Brain microvascular endothelial cell (primary cell): ENCODE data around the gene TRABD2B.

Source experiments
- DNase-seq: peaks from one replicate; pipeline ENCODE4 v3.0.0-alpha.2; 2020
- H3K27ac ChIP-seq: fragments of 250-450 bp; sonication (Bioruptor Pico); 2 replicates; pipeline ENCODE4 v1.5.1; 2020; ENCODE audit warnings: mild to moderate bottlenecking, moderate library complexity
- H3K27me3 ChIP-seq: fragments of 250-450 bp; sonication (Bioruptor Pico); replicated peaks from 2 replicates; pipeline ENCODE4 v1.5.1; 2020; ENCODE audit warnings: mild to moderate bottlenecking
- H3K36me3 ChIP-seq: fragments of 250-450 bp; sonication (Bioruptor Pico); replicated peaks from 2 replicates; pipeline ENCODE4 v1.5.1; 2020; ENCODE audit warnings: mild to moderate bottlenecking
- H3K4me3 ChIP-seq: 2 replicates; pipeline ENCODE4 v1.5.1; 2011; ENCODE audit warnings: low read depth, mild to moderate bottlenecking, control low read depth, low read length, moderate library complexity
- in situ Hi-C: cut with HindIII; loops from 2 replicates; pipeline ENCODE4 v1.10.0; 2017; ENCODE audit warnings: low sequenced_read_pairs, low pct_ligation_motif_present
- TF ChIP-seq, protein P1 (sequence below): IDR thresholded peaks from 2 replicates; pipeline ENCODE4 v1.5.1; 2011; ENCODE audit warnings: low read depth, mild to moderate bottlenecking, moderate library complexity, low read length, control low read depth, inconsistent platforms; ENCODE audit errors: missing control alignments

The TRABD2B gene

DNA sequence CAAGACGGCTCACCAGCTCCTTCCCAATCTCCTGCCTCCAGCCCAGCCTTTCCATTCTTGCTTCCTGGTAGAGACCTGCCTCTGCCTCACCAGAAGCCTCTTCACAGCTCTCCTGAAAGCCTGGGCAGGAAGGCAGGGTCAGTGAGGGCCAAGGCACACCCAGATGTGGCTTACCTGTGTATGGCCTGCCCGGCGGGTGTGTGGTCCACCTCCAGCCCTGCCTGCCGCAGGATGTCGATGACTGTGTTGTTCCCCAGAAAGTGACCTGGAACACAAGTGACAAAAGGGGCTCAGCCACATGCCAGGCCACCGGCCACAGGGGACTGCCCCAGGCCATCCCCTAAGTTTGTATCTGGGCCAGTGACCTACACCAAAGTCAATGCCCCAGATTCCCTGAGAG is 218.9 kb downstream of the TRABD2B start:
- TF ChIP-seq, protein P1, sequence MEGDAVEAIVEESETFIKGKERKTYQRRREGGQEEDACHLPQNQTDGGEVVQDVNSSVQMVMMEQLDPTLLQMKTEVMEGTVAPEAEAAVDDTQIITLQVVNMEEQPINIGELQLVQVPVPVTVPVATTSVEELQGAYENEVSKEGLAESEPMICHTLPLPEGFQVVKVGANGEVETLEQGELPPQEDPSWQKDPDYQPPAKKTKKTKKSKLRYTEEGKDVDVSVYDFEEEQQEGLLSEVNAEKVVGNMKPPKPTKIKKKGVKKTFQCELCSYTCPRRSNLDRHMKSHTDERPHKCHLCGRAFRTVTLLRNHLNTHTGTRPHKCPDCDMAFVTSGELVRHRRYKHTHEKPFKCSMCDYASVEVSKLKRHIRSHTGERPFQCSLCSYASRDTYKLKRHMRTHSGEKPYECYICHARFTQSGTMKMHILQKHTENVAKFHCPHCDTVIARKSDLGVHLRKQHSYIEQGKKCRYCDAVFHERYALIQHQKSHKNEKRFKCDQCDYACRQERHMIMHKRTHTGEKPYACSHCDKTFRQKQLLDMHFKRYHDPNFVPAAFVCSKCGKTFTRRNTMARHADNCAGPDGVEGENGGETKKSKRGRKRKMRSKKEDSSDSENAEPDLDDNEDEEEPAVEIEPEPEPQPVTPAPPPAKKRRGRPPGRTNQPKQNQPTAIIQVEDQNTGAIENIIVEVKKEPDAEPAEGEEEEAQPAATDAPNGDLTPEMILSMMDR = no peak
- H3K36me3 ChIP-seq = no peaks in the 10 kb centered on the region
- no peak for DNase-seq
- no peak overlapping the region for H3K27ac ChIP-seq
- no peak overlapping the region for H3K4me3 ChIP-seq
- in situ Hi-C loops = no loop called here
- no peaks in the 10 kb centered on the region for H3K27me3 ChIP-seq

DNA sequence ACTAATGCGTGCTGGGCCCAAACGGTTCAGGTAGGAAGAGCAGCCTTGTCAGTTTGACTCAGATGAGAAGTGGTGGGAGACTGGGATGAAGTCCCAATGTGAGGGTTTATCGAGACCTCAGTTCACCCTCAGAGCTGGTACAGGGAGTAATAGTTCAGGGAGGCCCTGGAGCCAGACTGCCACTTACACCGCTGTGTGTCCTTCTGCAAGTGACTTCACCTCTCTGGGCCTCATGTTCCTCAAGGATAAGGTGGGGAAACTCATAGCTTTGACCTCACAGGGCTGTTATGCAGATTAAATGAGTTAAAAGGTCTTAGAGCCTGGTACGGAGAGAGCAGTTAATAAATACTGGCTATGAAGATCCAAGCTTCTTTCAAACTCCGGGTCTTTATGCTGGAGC is 219.9 kb downstream of the TRABD2B start:
- Histone ChIP-seq H3K27ac (no peak overlapping the region), H3K36me3 (no peaks in the 10 kb centered on the region), H3K4me3 (no peak overlapping the region), H3K27me3 (no peaks in the 10 kb centered on the region)
- in situ Hi-C loops = no loop called here
- DNase-seq = no peak
- TF ChIP-seq, protein P1 = no peak

DNA sequence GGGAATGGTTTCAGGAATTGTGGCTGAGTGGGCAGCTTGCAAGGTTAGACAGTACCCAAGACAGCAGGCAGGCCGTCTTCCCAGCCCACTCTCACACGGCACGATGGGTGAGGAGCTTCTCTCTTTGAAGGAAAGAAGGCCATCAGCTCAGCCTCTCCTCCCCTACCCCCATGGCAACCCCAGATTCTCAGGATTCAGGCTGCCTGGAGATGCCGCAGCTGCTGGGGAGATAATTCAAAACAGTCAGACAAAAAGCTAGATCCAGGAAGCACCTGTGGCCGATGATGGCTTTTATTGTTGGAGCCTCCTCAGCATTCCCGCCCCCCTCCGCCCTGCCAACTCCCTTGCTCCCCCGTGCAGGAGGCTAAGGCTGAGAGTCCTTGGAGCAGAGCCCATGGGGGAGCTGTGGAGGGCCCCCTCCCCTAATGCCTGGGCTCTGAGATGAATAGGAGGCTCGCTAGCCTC is 220.5 kb downstream of the TRABD2B start:
- no peaks in the 10 kb centered on the region for H3K36me3 ChIP-seq
- H3K27me3 ChIP-seq = no peaks in the 10 kb centered on the region
- no peak overlapping the region for H3K4me3 ChIP-seq
- DNase-seq = no peak
- in situ Hi-C loops = no loop called here
- H3K27ac ChIP-seq = no peak overlapping the region
- TF ChIP-seq, protein P1 = no peak

DNA sequence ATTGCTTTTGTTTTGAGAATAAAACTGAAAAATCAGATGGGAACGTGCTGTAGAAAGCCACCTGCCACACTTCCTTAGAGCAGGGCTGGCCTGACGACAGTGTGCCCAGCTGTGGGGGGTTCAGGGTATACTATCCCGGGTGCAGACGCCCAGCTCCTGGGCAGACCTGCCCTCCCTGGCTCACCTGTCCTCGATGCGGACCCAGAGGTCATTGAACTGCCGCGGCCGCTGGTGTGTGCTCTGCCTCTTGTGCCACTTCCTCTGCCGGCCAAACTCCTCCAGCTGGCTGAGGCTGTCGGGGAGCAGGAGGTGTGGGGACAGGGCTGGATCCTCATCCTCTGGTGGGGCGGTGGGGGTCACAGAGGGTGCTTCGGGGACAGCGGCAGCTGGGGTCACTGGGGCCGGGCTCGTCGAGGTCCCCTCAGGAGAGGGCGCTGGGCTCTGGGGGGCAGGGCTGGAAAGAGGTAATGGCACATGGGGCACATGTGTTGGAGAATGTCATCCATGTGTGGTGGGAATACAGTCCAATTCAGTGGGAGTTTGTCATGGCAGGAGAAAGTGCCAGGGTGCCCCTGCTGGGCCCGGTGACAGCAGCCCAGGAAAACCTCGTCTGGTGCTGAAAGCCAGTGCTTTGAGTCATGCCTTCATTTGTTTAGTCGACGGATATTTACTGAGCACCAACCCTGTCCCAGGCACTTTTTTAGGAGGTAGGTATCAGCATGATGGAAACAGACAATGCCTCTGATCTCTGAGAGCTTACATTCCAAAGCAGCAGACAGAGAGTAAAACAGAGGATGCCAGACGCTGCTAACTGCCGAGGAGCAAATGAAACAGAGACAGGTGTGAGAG is 222.0 kb downstream of the TRABD2B start:
- H3K4me3 ChIP-seq = no peak overlapping the region
- H3K36me3 ChIP-seq = no peaks in the 10 kb centered on the region
- DNase-seq = no peak
- no peak overlapping the region for H3K27ac ChIP-seq
- TF ChIP-seq, protein P1 = no peak
- H3K27me3 ChIP-seq = no peaks in the 10 kb centered on the region
- in situ Hi-C loops = no loop called here

DNA sequence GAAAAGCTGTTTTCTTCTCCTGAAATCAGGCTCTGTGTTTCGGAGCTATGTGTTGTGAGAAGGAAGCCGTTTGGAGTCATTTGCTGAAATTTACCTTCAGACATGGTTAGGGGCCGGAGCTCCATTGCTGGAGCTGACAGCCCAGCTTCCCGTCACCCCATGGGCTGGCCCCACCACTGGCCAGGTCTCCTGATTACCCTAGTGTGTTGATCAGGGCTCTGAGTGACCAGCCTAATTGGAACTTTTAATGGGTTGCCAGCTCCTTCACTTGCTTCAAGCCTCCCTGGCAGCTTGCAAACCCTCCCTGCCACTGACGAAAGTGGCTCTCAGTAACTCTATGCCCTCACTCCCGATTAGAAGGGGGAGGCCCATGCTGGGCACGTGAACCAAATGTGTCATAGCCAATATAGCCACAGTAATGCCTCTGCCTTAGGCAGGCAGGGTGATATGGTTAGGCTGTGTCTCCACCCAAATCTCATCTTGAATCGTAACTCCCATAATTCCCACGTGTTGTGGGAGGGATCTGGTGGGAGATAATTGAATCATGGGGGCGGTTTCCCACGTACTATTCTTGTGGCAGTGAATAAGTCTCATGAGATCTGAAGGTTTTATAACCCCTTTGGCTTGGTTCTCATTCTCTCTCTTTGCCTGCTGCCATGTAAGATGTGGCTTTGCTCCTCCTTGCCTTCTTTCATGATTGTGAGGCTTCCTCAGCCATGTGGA is 224.1 kb downstream of the TRABD2B start:
- H3K4me3 ChIP-seq = no peak overlapping the region
- in situ Hi-C loops = no loop called here
- TF ChIP-seq, protein P1 = no peak
- no peak for DNase-seq
- H3K27me3 ChIP-seq = no peaks in the 10 kb centered on the region
- H3K27ac ChIP-seq = no peak overlapping the region
- H3K36me3 ChIP-seq = no peaks in the 10 kb centered on the region
